ENCODE data around the gene SYNPO2. TPM values are rescaled to one million over a fixed set of nuclear protein-coding genes. Genes with fewer than 3 reads are reported as not detected.
"Not testable (repeated sequence)": the region's sequence is repeated elsewhere in the genome, so short reads cannot be mapped to it uniquely, and the experiment has no call there.

Gene SYNPO2
- total RNA-seq, 2 experiments from 2014 or later, result 1.2 to 1.4 TPM

DNA sequence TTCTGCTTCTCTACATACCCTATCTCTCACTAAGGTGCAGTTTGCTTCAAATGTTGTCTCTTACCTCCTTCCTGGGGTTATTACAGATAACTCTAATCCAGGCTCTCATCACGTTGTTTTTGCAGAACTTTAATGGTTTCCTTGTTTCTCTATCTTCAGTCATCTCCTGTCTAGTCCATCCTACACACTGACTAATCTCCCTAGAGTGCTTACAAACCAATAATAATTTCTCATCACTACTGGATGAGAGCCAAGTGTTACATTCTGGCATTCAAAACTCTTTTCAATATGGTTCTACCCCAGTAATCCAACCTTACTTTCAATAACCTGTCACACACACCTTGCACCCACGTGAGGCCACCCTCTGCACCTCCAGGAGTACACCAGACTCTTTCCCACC, 86.1 kb downstream of the SYNPO2 start:
- DNase-seq, result no peak
- H3K36me3 Mint-ChIP-seq (ENCODE audit: low read depth), result no peaks in the 10 kb centered on the region
- no peaks in the 10 kb centered on the region for H3K27me3 Mint-ChIP-seq
- no peaks in the 10 kb centered on the region for H3K9me3 Mint-ChIP-seq
- ChIA-PET POLR2A (no interaction called here), CTCF (interaction anchor here (0.6 kb wide), 1 partner anchor 9 kb away, joined by 3 read pairs; no protein-coding TSS in a partner anchor)
- H3K4me1 Mint-ChIP-seq, result no peaks in the 10 kb centered on the region
- H3K27ac Mint-ChIP-seq, result no peak overlapping the region
- no peak overlapping the region for H3K4me3 Mint-ChIP-seq

GRCh38 chr4:118975449-118976192, 87.0 kb downstream of the SYNPO2 start:
- Mint-ChIP-seq H3K4me3 (no peak overlapping the region), H3K4me1 (no peaks in the 10 kb centered on the region), H3K9me3 (no peaks in the 10 kb centered on the region), H3K36me3 (ENCODE audit: low read depth) (no peaks in the 10 kb centered on the region), H3K27me3 (no peaks in the 10 kb centered on the region), H3K27ac (no peak overlapping the region)
- no peak for DNase-seq
- CTCF ChIA-PET, result interaction anchor here (0.6 to 1.3 kb wide), 3 partner anchors 12 to 653 kb away, joined by 3 read pairs; partner anchors contain the start of gene PDE5A
- POLR2A ChIA-PET, result no interaction called here

DNA sequence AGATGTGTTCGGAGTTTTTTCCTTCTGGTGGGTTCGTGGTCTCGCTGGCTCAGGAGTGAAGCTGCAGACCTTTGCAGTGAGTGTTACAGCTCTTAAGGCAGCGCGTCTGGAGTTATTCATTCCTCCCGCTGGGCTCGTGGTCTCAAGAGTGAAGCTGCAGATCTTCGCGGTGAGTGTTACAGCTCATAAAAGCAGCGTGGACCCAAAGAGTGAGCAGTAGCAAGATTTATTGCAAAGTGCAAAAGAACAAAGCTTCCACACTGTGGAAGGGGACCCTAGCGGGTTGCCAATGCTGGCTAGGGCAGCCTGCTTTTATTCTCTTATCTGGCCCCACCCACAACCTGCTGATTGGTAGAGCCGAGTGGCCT, 87.5 kb downstream of the SYNPO2 start:
- H3K4me3 Mint-ChIP-seq, DNase-seq: not testable (repeated sequence)
- CTCF ChIA-PET, result interaction anchor here (1.1 to 1.3 kb wide), 2 partner anchors 12 to 65 kb away, joined by 3 read pairs; no protein-coding TSS in a partner anchor

GRCh38 chr4:118977100-118977499, 88.4 kb downstream of the SYNPO2 start:
- H3K36me3 Mint-ChIP-seq (ENCODE audit: low read depth), result not testable (repeated sequence)
- CTCF ChIA-PET, result interaction anchor here (1.5 kb wide), 1 partner anchor 9 kb away, joined by 9 read pairs; no protein-coding TSS in a partner anchor

More for the DNA sequence above, 87.5 kb downstream of the SYNPO2 start:
- POLR2A ChIA-PET; H3K27me3 Mint-ChIP-seq; H3K36me3 Mint-ChIP-seq (ENCODE audit: low read depth); H3K27ac Mint-ChIP-seq; H3K9me3 Mint-ChIP-seq; H3K4me1 Mint-ChIP-seq: not testable (repeated sequence)

DNA sequence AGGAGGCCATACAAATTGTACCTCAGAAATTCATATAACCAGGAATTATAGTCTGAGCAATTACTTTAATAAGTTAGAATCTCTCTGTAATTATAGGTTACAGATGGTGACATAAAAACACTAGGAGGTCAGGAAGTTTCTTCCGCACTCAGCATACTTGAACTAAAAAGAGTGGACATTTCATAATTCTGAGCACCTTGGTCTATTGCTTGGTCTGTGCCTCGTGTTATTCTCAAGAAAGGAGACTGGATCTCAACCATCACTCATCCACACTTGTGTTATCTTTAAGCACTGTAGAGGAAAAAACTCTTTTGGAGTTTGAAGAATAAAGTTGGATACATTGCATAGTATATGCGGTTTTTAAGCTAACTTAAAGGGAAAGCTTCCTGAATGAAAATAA, 91.1 kb downstream of the SYNPO2 start:
- POLR2A ChIA-PET, result no interaction called here
- Mint-ChIP-seq H3K4me1 (no peaks in the 10 kb centered on the region), H3K36me3 (ENCODE audit: low read depth) (no peaks in the 10 kb centered on the region), H3K9me3 (no peaks in the 10 kb centered on the region), H3K27ac (no peak overlapping the region), H3K4me3 (no peak overlapping the region), H3K27me3 (peaks cover 11% of the 10 kb centered on the region)
- CTCF ChIA-PET, result no interaction called here
- DNase-seq, result no peak

More at GRCh38 chr4:118977100-118977499, 88.4 kb downstream of the SYNPO2 start:
- H3K27me3 Mint-ChIP-seq, H3K4me3 Mint-ChIP-seq, H3K9me3 Mint-ChIP-seq, H3K27ac Mint-ChIP-seq, POLR2A ChIA-PET, DNase-seq, H3K4me1 Mint-ChIP-seq: not testable (repeated sequence)

- H3K36me3 Mint-ChIP-seq (ENCODE audit: low read depth), result no peaks in the 10 kb centered on the region
- no peak overlapping the region for H3K27ac Mint-ChIP-seq
- DNase-seq, result no peak
- H3K4me1 Mint-ChIP-seq, result no peaks in the 10 kb centered on the region
- ChIA-PET CTCF (interaction anchor here (1.3 to 1.4 kb wide), 2 partner anchors 10 to 14 kb away, joined by 3 read pairs; no protein-coding TSS in a partner anchor), POLR2A (no interaction called here)
- peaks cover 11% of the 10 kb centered on the region for H3K27me3 Mint-ChIP-seq
- H3K9me3 Mint-ChIP-seq, result no peaks in the 10 kb centered on the region
- H3K4me3 Mint-ChIP-seq, result no peak overlapping the region
Observed at GRCh38 chr4:118981171-118981838, 92.7 kb downstream of the SYNPO2 start.

DNA sequence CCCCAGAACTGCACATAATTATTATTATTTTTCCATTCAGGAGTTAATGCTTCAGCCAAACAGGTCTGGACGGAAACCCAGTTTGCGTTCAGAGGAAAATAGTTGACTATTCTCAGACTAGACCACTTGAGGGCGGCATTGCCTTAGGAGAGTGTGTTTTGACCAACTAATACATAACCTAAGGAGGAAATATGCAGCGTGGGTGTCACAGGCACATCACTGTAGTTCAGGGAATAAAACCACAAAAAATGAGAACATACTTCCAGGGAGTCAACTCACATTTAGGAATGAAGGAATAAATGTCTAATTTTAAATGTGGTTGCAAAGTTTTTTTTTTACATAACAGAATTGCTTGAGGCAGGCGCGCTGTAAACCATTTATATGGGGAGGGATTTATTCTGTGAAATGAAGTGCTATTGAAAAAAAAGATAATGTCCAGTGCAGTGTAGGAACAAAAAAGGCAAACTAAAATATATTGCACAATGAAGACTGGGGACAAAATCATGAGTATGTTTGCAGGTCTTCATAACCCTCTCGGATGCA, 93.3 kb downstream of the SYNPO2 start:
- peak; percentile 71 for DNase-seq
- ChIA-PET POLR2A (no interaction called here), CTCF (interaction anchor here (1.4 kb wide), 1 partner anchor 15 kb away, joined by 3 read pairs; no protein-coding TSS in a partner anchor)
- no peaks in the 10 kb centered on the region for H3K4me1 Mint-ChIP-seq
- H3K27me3 Mint-ChIP-seq, result peaks cover 11% of the 10 kb centered on the region
- no peak overlapping the region for H3K27ac Mint-ChIP-seq
- no peak overlapping the region for H3K4me3 Mint-ChIP-seq
- no peaks in the 10 kb centered on the region for H3K9me3 Mint-ChIP-seq
- H3K36me3 Mint-ChIP-seq (ENCODE audit: low read depth), result no peaks in the 10 kb centered on the region

DNA sequence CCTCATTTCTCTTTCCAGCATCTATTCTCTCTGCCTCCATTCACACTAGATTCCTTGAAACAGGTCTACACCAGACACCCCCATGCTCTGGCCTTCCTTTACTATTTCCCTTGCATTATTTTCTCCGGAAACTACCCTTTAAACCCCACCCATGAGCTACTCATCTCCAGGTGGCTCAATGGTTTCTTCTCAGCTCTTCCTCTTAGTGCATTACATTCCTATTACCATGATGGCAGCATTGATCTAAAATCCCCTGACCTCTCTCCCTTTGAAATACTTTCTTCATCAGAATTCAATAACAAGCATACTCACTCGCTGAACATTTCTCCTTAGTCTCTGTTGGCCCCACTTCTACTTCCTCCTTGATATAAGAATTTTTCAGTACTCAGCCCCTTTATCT, 94.6 kb downstream of the SYNPO2 start:
- ChIA-PET CTCF (interaction anchor here (0.7 to 0.9 kb wide), 2 partner anchors 9 to 12 kb away, joined by 5 read pairs; no protein-coding TSS in a partner anchor), POLR2A (no interaction called here)
- Mint-ChIP-seq H3K9me3 (no peaks in the 10 kb centered on the region), H3K4me3 (no peak overlapping the region), H3K27me3 (peaks cover 11% of the 10 kb centered on the region), H3K4me1 (no peaks in the 10 kb centered on the region), H3K27ac (no peak overlapping the region), H3K36me3 (ENCODE audit: low read depth) (no peaks in the 10 kb centered on the region)
- no peak for DNase-seq

GRCh38 chr4:118983831-118984230, 95.2 kb downstream of the SYNPO2 start:
- CTCF ChIA-PET, result interaction anchor here (0.7 to 0.9 kb wide), 2 partner anchors 10 to 11 kb away, joined by 5 read pairs; no protein-coding TSS in a partner anchor
- Mint-ChIP-seq H3K36me3 (ENCODE audit: low read depth) (no peaks in the 10 kb centered on the region), H3K4me3 (no peak overlapping the region), H3K4me1 (no peaks in the 10 kb centered on the region), H3K27ac (no peak overlapping the region), H3K27me3 (peaks cover 11% of the 10 kb centered on the region), H3K9me3 (no peaks in the 10 kb centered on the region)
- DNase-seq, result no peak
- POLR2A ChIA-PET, result no interaction called here

DNA sequence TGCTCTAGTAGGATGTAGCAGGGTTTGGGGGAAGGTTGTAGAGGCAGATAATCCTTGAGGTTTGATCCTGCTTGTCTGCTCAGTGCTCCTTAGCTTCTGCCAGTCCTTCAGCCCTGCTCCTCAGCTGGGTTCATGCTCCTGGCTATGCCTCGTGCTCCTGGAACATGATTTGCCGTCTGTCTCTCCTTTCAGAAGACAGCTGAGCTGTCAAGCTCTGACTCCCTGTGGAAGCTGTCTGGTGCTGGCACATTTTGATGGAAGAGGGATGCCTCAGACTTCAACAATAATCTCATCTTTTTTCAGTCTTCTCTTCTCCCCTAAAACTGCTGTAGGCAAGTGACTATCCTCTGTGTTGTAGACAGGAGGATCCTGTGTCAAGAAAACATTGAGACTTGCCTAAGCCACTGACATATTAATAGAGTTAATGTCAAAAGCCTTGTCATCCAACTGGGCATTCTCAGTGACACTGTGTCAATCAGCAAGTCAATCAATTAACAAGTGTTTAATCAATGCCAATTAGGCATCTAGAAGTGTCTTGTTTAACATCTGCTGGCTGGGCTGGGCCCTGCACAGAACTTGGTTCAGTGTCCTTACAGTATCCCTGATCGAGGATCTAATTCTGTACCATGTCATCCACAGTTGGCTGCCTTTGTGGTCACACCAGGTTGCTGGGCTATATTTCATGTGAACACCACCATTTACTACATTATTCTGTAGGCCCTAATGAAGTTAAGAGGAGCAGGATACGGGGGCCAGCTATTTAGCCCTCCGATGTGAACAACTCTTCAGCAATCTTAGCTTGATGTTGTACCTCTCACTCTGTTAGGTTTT, 96.7 kb downstream of the SYNPO2 start:
- Mint-ChIP-seq H3K27me3 (peaks cover 11% of the 10 kb centered on the region), H3K36me3 (ENCODE audit: low read depth) (no peaks in the 10 kb centered on the region)

GRCh38 chr4:118987959-118988634, 99.4 kb downstream of the SYNPO2 start:
- Mint-ChIP-seq H3K36me3 (ENCODE audit: low read depth) (no peaks in the 10 kb centered on the region), H3K4me3 (no peak overlapping the region), H3K27ac (no peak overlapping the region), H3K9me3 (no peaks in the 10 kb centered on the region), H3K4me1 (no peaks in the 10 kb centered on the region), H3K27me3 (peaks cover 10% of the 10 kb centered on the region)
- ChIA-PET CTCF (interaction anchor here (0.6 to 1.5 kb wide), 3 partner anchors 12 to 566 kb away, joined by 3 to 4 read pairs (median 3); no protein-coding TSS in a partner anchor), POLR2A (no interaction called here)
- DNase-seq, result no peak

More for the DNA sequence above, 96.7 kb downstream of the SYNPO2 start:
- H3K4me3 Mint-ChIP-seq, result no peak overlapping the region
- H3K9me3 Mint-ChIP-seq, result no peaks in the 10 kb centered on the region
- CTCF ChIA-PET, result no interaction called here
- DNase-seq, result no peak
- H3K27ac Mint-ChIP-seq, result no peak overlapping the region
- no peaks in the 10 kb centered on the region for H3K4me1 Mint-ChIP-seq
- POLR2A ChIA-PET, result no interaction called here

DNA sequence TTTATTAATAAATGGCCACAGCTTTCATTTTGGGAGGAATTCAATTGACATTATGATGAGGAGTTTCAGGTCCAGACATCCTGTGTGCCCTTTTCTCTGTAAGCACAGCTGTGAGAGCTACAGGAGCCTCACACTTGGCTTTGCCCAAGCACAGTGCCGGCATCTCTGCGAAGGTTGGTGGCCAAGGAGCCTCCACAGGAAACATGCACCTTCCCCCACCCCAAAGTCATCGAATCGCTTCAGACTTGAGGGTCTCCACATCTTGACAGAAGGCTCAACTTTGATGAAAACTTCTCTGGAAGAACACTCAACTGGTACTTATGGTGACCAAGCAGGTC, 100.0 kb downstream of the SYNPO2 start:
- Mint-ChIP-seq H3K27ac (no peak overlapping the region), H3K4me1 (no peaks in the 10 kb centered on the region), H3K36me3 (ENCODE audit: low read depth) (no peaks in the 10 kb centered on the region), H3K4me3 (no peak overlapping the region), H3K9me3 (no peaks in the 10 kb centered on the region), H3K27me3 (peaks cover 5% of the 10 kb centered on the region)
- POLR2A ChIA-PET, result no interaction called here
- DNase-seq, result no peak
- CTCF ChIA-PET, result interaction anchor here (1.4 to 1.5 kb wide), 2 partner anchors 12 to 34 kb away, joined by 3 read pairs; no protein-coding TSS in a partner anchor
